Liver (tissue), 9 donors: ENCODE measurements around the gene ZNF616. TPM values are rescaled to one million over a fixed set of nuclear protein-coding genes. Genes with fewer than 3 reads are reported as not detected.

Experiments
- DNase-seq: peaks from one replicate; pipeline ENCODE4 v3.0.0-alpha.2; 2017; ENCODE audit warnings: low spot score
- H3K27ac ChIP-seq, 2 donors: one replicate each; pipeline ENCODE4 v1.7.0; 2013; ENCODE audit warnings: inconsistent platforms in 2 of 2, low read length in 2 of 2, control low read depth in 1 of 2, low read depth in 1 of 2, mild to moderate bottlenecking in 1 of 2
- H3K27me3 ChIP-seq, 4 donors: one replicate each; pipeline versions ENCODE4 v1.6.1 to v1.7.0; 2013; ENCODE audit warnings: low read length in 3 of 4, inconsistent platforms in 1 of 4, mild to moderate bottlenecking in 1 of 4, moderate library complexity in 1 of 4; ENCODE audit not compliant: control insufficient read depth in 4 of 4, insufficient read depth in 4 of 4
- H3K36me3 ChIP-seq, 4 donors: one replicate each; pipeline versions ENCODE4 v1.6.1 to v1.7.0; 2013; ENCODE audit warnings: low read length in 3 of 4, mild to moderate bottlenecking in 3 of 4, low read depth in 1 of 4, moderate library complexity in 1 of 4; ENCODE audit not compliant: control insufficient read depth in 4 of 4, insufficient read depth in 3 of 4
- H3K4me1 ChIP-seq, 4 donors: one replicate each; pipeline versions ENCODE4 v1.6.1 to v1.7.0; 2013; ENCODE audit warnings: low read length in 3 of 4, mild to moderate bottlenecking in 3 of 4, moderate library complexity in 1 of 4; ENCODE audit not compliant: control insufficient read depth in 4 of 4, insufficient read depth in 4 of 4
- H3K4me3 ChIP-seq, 3 donors: one replicate each; pipeline versions ENCODE4 v1.6.1 to v1.7.0; 2013; ENCODE audit warnings: low read length in 3 of 3, control low read depth in 1 of 3, low read depth in 1 of 3, mild to moderate bottlenecking in 1 of 3
- H3K9ac ChIP-seq, 2 donors: one replicate each; pipeline ENCODE4 v1.7.0; 2013; ENCODE audit warnings: low read length in 2 of 2, mild to moderate bottlenecking in 2 of 2, moderate library complexity in 2 of 2, control low read depth in 1 of 2, low read depth in 1 of 2
- H3K9me3 ChIP-seq, 4 donors: one replicate each; pipeline versions ENCODE4 v1.6.1 to v1.7.0; 2013; ENCODE audit warnings: low read length in 3 of 4; ENCODE audit not compliant: control insufficient read depth in 4 of 4
- ATF3 ChIP-seq: IDR thresholded peaks from 2 replicates; pipeline ENCODE4 v1.6.1; 2016; ENCODE audit warnings: antibody characterized with exemption
- CTCF ChIP-seq: fragments of 150-350 bp; IDR thresholded peaks from 2 replicates; pipeline ENCODE4 v1.5.1; 2017; ENCODE audit warnings: improper control_type of control experiment, low read depth, low read length; ENCODE audit not compliant: missing input control
- EGR1 ChIP-seq, 2 donors: IDR thresholded peaks; 2 replicates each; pipeline ENCODE4 v1.6.1; 2016 to 2018; ENCODE audit warnings: antibody characterized with exemption in 2 of 2, low read depth in 2 of 2
- FOXA1 ChIP-seq: IDR thresholded peaks from 2 replicates; pipeline ENCODE4 v1.6.1; 2016; ENCODE audit warnings: antibody characterized with exemption
- GABPA ChIP-seq, 2 donors: IDR thresholded peaks in 1 of 2; conservative IDR thresholded peaks in 1 of 2; 2 replicates each; pipeline ENCODE4 v1.6.1; 2016; ENCODE audit warnings: antibody characterized with exemption in 2 of 2, mild to moderate bottlenecking in 1 of 2, moderate library complexity in 1 of 2
- HNF4A ChIP-seq, 2 donors: conservative IDR thresholded peaks; 2 replicates each; pipeline ENCODE4 v1.6.1; 2016; ENCODE audit warnings: antibody characterized with exemption in 2 of 2, mild to moderate bottlenecking in 2 of 2
- HNF4G ChIP-seq: IDR thresholded peaks from 2 replicates; pipeline ENCODE4 v1.6.1; 2016; ENCODE audit warnings: antibody characterized with exemption
- JUND ChIP-seq, 2 donors: IDR thresholded peaks; 2 replicates each; pipeline ENCODE4 v1.6.1; 2016; ENCODE audit warnings: antibody characterized with exemption in 2 of 2
- MAX ChIP-seq: IDR thresholded peaks from 2 replicates; pipeline ENCODE4 v1.6.1; 2016; ENCODE audit warnings: antibody characterized with exemption
- NR2F2 ChIP-seq: IDR thresholded peaks from 2 replicates; pipeline ENCODE4 v1.6.1; 2016; ENCODE audit warnings: antibody characterized with exemption
- RAD21 ChIP-seq, 2 donors: IDR thresholded peaks; 2 replicates each; pipeline ENCODE4 v1.6.1; 2016; ENCODE audit warnings: antibody characterized with exemption in 2 of 2, mild to moderate bottlenecking in 2 of 2
- REST ChIP-seq: IDR thresholded peaks from 2 replicates; pipeline ENCODE4 v1.6.1; 2016; ENCODE audit warnings: antibody characterized with exemption, mild to moderate bottlenecking
- RXRA ChIP-seq, 2 donors: IDR thresholded peaks; 2 replicates each; pipeline ENCODE4 v1.6.1; 2017 to 2018; ENCODE audit warnings: antibody characterized with exemption in 2 of 2, mild to moderate bottlenecking in 1 of 2
- SP1 ChIP-seq: IDR thresholded peaks from 2 replicates; pipeline ENCODE4 v1.6.1; 2018; ENCODE audit warnings: antibody characterized with exemption, mild to moderate bottlenecking
- TAF1 ChIP-seq: conservative IDR thresholded peaks from 2 replicates; pipeline ENCODE4 v1.6.1; 2016; ENCODE audit warnings: antibody characterized with exemption, mild to moderate bottlenecking
- YY1 ChIP-seq: IDR thresholded peaks from 2 replicates; pipeline ENCODE4 v1.6.1; 2016; ENCODE audit warnings: antibody characterized with exemption, mild to moderate bottlenecking
- WGBS: extraction: QIAGEN DNeasy Blood & Tissue Kit; methylation state at CpG from one replicate; pipeline ENCODE4 v1.1.7; 2013; 5-methylcytosine and 5-hydroxymethylcytosine counted together
- polyA plus RNA-seq, 2 donors: library from polyadenylated mRNA; stranded (reverse) in 1 of 2; unstranded in 1 of 2; fragments of 200-250 nt in 1 of 2; fragments of >200 nt in 1 of 2; fragmentation: Nextera tagmentation in 1 of 2; extraction: Ambion mirVana in 1 of 2; gene quantifications; one replicate each; pipeline versions ENCODE4 v1.2.1 to v1.2.3, GENCODE V29; 2013 to 2015
- total RNA-seq, 2 donors: library from RNA; depleted of rRNA; stranded (reverse); fragments of >200 nt; gene quantifications; one replicate each; pipeline ENCODE4 v1.2.3, GENCODE V29; 2014
- TF ChIP-seq, protein P1 (sequence below): IDR thresholded peaks from 2 replicates; pipeline ENCODE4 v1.6.1; 2016; ENCODE audit warnings: antibody characterized with exemption
- donor health status: healthy.
- donor health status: healthy.
- donor health status: healthy.
- donor health status: healthy.
- donor health status: healthy.

ZNF616 gene
- total and polyA plus RNA-seq, 4 donors: 1.5 to 4.1 (median 3.5) TPM

DNA sequence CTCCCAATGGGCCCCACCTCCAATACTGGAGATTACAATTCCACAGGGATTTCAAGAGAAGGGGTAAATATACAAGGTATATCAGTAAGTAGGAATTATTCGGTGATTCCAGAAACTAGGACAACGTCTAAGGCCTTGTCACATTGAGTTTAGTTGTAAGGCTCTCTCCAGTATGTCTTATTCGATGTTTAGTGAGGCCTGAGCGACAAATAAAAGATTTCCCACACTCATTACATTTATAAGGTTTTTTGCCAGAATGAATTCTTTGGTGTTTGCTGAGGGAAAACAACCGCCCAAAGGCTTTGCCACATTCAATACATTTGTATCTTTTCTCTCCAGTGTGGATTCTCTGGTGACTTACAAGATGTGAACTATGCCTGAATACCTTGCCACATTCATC is 25.0 kb downstream of the ZNF616 start (continued):
- no peak for TF ChIP-seq CTCF
- TF ChIP-seq TAF1: no peak
- no peak for TF ChIP-seq RAD21 (IDR thresholded peaks at IDR 0.05)
- no peak for TF ChIP-seq FOXA1
- TF ChIP-seq HNF4A (conservative IDR thresholded peaks at IDR 0.05): no peak
- TF ChIP-seq JUND (IDR thresholded peaks at IDR 0.05): no peak
- no peak for TF ChIP-seq RXRA (IDR thresholded peaks at IDR 0.05)
- TF ChIP-seq ATF3: no peak

- TF ChIP-seq TAF1 (no peak), REST (no peak), SP1 (no peak), GABPA (IDR thresholded peaks at IDR 0.05 in 1 of 2, conservative IDR thresholded peaks at IDR 0.05 in 1 of 2) (no peak), EGR1 (IDR thresholded peaks at IDR 0.05; ENCODE audit: low read depth in 2 of 2) (no peak), NR2F2 (no peak), CTCF (no peak), FOXA1 (no peak), YY1 (no peak), MAX (no peak), HNF4G (no peak), ATF3 (no peak), HNF4A (conservative IDR thresholded peaks at IDR 0.05) (no peak)
- TF ChIP-seq, protein P1, sequence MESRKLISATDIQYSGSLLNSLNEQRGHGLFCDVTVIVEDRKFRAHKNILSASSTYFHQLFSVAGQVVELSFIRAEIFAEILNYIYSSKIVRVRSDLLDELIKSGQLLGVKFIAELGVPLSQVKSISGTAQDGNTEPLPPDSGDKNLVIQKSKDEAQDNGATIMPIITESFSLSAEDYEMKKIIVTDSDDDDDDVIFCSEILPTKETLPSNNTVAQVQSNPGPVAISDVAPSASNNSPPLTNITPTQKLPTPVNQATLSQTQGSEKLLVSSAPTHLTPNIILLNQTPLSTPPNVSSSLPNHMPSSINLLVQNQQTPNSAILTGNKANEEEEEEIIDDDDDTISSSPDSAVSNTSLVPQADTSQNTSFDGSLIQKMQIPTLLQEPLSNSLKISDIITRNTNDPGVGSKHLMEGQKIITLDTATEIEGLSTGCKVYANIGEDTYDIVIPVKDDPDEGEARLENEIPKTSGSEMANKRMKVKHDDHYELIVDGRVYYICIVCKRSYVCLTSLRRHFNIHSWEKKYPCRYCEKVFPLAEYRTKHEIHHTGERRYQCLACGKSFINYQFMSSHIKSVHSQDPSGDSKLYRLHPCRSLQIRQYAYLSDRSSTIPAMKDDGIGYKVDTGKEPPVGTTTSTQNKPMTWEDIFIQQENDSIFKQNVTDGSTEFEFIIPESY: no peak
- H3K9me3 ChIP-seq: peaks cover 52 to 98% (median 82%) of the 10 kb centered on the region in 4 donors
- H3K9ac ChIP-seq: no peak overlapping the region
- peaks cover 4 to 31% (median 20%) of the 10 kb centered on the region in 4 donors for H3K36me3 ChIP-seq
- H3K4me3 ChIP-seq: peak overlapping the region in 2 of 3 donors; percentile 41 to 62
- no peak overlapping the region for H3K27ac ChIP-seq
- no peaks in the 10 kb centered on the region for H3K4me1 ChIP-seq
- WGBS: 90% methylated on average over 3 of the region's 3 CpGs
- no peaks in the 10 kb centered on the region for H3K27me3 ChIP-seq
- DNase-seq: no peak
These were observed 27.1 kb downstream of the ZNF616 start for GRCh38 chr19:52112624-52113023.
